GM19239 (cell line): Measurements from ENCODE around the gene SLC25A27.

ENCODE experiments used
- DNase-seq: peaks from one replicate; pipeline ENCODE4 v3.0.0; 2011; ENCODE audit warnings: low spot score; ENCODE audit not compliant: insufficient read length
- FAIRE-seq: peaks from 2 replicates; lab custom pipeline; 2011; peaks lifted over from hg19 to GRCh38; lab: Jason Lieb, UNC

The SLC25A27 gene

DNA sequence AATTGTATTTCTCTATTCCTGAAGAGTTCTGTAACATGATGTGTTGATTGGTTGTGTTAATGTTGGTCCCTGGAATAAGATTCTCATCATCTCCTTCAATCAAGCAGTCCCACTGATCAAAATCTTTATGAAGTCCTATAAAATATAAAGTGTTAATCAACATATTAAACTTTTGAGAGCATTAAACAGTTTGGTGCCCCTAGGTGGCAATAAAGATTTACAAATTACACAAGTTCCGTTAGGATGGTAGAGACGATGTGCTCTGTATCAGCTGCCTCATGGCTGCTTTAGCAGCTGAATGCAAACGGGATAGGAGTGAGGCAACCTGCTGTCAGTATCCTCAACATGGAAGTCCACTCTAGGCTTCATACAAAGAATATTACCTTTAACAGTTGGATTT, 51.8 kb downstream of the SLC25A27 start:
- DNase-seq, result no peak

DNA sequence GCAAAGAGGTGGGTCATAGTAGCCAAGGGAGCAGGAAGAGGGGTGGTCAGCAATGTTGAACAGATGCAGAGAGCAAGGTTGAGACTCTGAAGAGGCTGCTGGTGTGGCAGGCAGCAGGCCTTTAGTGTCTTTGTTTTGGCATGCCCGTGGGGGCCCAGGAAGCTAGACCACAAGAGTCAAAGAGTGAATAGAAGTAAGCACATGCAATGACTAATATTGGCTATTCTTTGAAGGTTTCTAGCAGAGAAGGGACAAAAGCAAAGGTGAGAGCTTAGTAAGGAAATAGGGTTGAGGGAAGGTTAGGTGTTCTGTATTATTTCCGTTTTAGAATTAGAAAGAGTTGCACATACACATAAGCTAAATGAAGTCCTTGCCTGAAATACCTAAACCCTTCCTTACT, 53.7 kb downstream of the SLC25A27 start:
- no peak for DNase-seq
- FAIRE-seq, result no peak

More for the DNA sequence above, 51.8 kb downstream of the SLC25A27 start:
- FAIRE-seq, result no peak

DNA sequence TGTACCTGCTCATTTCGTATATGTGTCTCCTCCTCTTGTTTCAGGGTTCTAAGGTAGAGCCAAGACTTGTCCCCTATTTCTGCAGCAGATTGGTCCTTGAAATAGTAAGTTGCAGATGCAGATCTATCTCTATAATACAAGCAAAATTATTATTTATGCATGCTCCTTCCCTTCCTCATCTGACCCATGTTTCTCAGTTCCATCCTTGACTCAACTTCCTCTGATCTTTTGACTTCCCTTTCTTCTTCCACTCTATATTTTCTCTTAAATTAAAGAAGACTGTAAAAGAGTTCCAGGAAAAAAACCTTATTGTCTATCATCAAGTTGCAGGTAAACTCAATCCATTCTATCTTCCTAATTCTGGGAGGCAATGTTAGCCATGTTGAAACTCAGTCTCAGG, 58.7 kb downstream of the SLC25A27 start:
- FAIRE-seq, result no peak
- no peak for DNase-seq

DNA sequence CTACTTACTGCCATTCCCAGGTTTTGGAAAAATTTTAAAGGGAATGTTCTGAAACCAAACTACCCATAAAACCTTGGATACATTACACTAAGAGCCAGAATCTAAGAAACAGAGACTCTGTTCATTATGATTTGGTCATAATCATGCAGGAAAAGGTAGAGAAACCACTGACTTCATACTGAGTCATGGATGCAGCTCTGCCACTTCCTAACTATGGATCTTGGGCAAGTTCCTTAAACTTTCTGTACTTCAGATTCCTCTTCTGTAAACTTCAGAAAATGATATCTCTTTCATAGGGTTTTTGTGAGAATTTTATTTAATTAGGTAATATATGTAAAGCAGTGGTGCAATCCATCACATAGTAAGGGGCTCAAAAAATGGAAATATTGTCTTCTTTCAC, 62.4 kb downstream of the SLC25A27 start:
- DNase-seq (no peak), FAIRE-seq (no peak)

DNA sequence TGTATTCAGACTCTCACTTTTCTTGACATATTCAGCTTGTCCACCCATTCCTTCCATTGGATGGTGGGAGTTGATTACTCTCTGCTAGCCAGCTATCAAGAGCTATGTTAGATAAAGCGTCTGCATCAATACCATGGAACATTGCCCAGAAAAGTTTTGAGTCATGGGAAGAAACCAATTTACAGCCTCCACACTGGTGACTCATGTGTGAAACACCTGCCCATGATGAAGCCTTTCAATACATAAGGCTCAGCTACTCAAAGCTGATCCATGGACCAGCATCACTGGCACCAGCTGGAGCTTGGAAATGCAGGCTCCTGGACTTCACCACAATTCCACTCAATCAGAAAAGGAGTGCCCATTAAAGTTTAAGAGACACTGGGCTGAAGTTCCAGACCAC, 66.3 kb downstream of the SLC25A27 start:
- DNase-seq, result no peak
- FAIRE-seq, result no peak

DNA sequence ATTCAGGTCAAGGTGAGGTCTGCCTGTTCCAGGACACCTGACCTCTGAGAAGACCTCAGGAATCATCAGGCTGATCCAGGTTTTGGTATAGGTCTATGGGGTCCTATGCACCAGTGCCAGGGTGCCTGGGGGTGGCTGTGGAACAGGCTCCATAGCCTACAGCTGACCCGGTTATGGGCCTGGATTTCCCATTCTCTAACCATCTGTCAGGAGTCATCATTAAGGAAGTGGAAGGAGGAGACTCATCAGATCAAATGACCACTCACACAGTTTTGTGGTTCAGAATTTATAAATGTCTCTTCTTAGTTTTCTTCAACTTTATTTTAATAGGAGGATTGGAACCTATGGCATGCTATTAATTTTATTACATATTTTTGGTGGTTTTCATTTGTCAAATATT, 67.6 kb downstream of the SLC25A27 start:
- DNase-seq, result no peak
- no peak for FAIRE-seq
